ENCODE results near the gene ASIC4. TPM values are rescaled to one million over a fixed set of nuclear protein-coding genes. Genes with fewer than 3 reads are reported as not detected.

The ASIC4 gene
- total and polyA plus RNA-seq, 9 of the 15 experiments (the other 6 are each of a cell fraction or from before 2014, with no cell fraction given) = 0.07 to 19.2 (median 4.8) TPM

DNA sequence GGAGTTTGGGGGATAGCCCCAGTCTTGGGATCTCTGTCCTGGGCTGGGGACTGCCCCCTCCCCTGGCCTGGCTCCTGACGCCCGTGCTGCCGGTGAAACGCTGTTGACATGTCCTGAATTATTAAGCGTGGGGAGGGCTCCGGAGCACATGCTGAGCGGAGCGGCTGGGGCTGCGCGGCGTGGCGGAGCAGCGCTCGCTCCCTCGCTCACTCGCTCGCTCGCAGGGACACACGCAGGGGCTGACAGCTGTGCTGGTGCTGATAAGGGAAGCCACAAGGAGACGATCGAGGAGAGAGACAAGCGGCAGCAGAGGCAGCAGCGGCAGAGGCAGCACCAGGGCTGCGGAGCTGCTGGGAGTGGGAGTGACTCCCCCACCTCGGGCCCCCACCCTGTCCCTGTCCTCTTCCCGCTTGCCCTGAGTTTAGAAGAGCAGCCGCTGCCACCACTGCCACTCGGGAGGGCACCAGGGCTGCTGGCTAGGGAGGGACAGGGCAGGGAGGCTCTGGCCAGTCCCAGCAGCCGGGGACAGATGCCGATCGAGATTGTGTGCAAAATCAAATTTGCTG, at the start of gene ASIC4 (continued):
- TF ChIP-seq, protein P1, sequence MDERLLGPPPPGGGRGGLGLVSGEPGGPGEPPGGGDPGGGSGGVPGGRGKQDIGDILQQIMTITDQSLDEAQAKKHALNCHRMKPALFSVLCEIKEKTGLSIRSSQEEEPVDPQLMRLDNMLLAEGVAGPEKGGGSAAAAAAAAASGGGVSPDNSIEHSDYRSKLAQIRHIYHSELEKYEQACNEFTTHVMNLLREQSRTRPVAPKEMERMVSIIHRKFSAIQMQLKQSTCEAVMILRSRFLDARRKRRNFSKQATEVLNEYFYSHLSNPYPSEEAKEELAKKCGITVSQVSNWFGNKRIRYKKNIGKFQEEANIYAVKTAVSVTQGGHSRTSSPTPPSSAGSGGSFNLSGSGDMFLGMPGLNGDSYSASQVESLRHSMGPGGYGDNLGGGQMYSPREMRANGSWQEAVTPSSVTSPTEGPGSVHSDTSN (CRISPR knock-in tag; IDR thresholded peaks at IDR 0.05; ENCODE audit: low read depth) = 0 out of 2 replicates have a peak, but pooled peaks have one; percentile 28
- TF ChIP-seq, protein P1 (tag; conservative IDR thresholded peaks at IDR 0.05; ENCODE audit: low read depth) = peak; percentile 82
- TF ChIP-seq BDP1 (IDR thresholded peaks at IDR 0.05; ENCODE audit: insufficient read depth, insufficient read length) (no peak), ZNF3 (CRISPR knock-in tag; IDR thresholded peaks at IDR 0.05) (no peak), CHD4 (IDR thresholded peaks at IDR 0.05; ENCODE audit: insufficient read depth, insufficient replicate concordance, low read depth, low read length, poor library complexity, severe bottlenecking) (no peak), ZNF431 (CRISPR knock-in tag; IDR thresholded peaks at IDR 0.05) (no peak), JUNB (CRISPR knock-in tag; conservative IDR thresholded peaks at IDR 0.05) (no peak), PHF8 (IDR thresholded peaks at IDR 0.05; ENCODE audit: borderline replicate concordance, low read length) (0 out of 2 replicates have a peak, but pooled peaks have one; percentile 14), OTX1 (CRISPR knock-in tag; IDR thresholded peaks at IDR 0.05) (peak; percentile 55; the same call in 1 of the 2 replicates), FOXP1 (CRISPR knock-in tag; IDR thresholded peaks at IDR 0.05) (no peak), KLF13 (tag; IDR thresholded peaks at IDR 0.05; ENCODE audit: borderline replicate concordance, low read depth) (no peak), ZNF583 (CRISPR knock-in tag; IDR thresholded peaks at IDR 0.05) (peak; percentile 61; the same call in 1 of the 2 replicates), XRCC4 (IDR thresholded peaks at IDR 0.05; ENCODE audit: extremely low read depth, insufficient read depth, insufficient read length) (no peak), ZEB2 (IDR thresholded peaks at IDR 0.05) (peak; percentile 66), NCOA2 (IDR thresholded peaks at IDR 0.05; ENCODE audit: partially characterized antibody in 2 of 2) (no peak), NCOA6 (IDR thresholded peaks at IDR 0.05) (no peak), TRIM24 (IDR thresholded peaks at IDR 0.05) (peak; percentile 67 to 82; a peak in 3 of 4 replicates), SAFB (IDR thresholded peaks at IDR 0.05; ENCODE audit: borderline replicate concordance, low read depth, low read length) (peak; percentile 83), STAT5B (CRISPR knock-in tag; IDR thresholded peaks at IDR 0.05) (no peak), ELF4 (CRISPR knock-in tag; IDR thresholded peaks at IDR 0.05) (peak; percentile 67; the same call in 1 of the 2 replicates)
- TF ChIP-seq, protein P2, sequence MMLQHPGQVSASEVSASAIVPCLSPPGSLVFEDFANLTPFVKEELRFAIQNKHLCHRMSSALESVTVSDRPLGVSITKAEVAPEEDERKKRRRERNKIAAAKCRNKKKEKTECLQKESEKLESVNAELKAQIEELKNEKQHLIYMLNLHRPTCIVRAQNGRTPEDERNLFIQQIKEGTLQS (IDR thresholded peaks at IDR 0.05) = no peak
- TF ChIP-seq, protein P2 (CRISPR knock-in tag; conservative IDR thresholded peaks at IDR 0.05) = no peak
- TF ChIP-seq, protein P3, sequence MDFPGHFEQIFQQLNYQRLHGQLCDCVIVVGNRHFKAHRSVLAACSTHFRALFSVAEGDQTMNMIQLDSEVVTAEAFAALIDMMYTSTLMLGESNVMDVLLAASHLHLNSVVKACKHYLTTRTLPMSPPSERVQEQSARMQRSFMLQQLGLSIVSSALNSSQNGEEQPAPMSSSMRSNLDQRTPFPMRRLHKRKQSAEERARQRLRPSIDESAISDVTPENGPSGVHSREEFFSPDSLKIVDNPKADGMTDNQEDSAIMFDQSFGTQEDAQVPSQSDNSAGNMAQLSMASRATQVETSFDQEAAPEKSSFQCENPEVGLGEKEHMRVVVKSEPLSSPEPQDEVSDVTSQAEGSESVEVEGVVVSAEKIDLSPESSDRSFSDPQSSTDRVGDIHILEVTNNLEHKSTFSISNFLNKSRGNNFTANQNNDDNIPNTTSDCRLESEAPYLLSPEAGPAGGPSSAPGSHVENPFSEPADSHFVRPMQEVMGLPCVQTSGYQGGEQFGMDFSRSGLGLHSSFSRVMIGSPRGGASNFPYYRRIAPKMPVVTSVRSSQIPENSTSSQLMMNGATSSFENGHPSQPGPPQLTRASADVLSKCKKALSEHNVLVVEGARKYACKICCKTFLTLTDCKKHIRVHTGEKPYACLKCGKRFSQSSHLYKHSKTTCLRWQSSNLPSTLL (IDR thresholded peaks at IDR 0.05) = no peak
- TF ChIP-seq, protein P4, sequence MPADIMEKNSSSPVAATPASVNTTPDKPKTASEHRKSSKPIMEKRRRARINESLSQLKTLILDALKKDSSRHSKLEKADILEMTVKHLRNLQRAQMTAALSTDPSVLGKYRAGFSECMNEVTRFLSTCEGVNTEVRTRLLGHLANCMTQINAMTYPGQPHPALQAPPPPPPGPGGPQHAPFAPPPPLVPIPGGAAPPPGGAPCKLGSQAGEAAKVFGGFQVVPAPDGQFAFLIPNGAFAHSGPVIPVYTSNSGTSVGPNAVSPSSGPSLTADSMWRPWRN (IDR thresholded peaks at IDR 0.05; ENCODE audit: low read depth) = peak; percentile 98

All from K562 (cell line).